Ishikawa (cell line): ENCODE results near the gene PANX2.

Experiments
- CEBPB ChIP-seq: IDR thresholded peaks from 2 replicates; pipeline ENCODE4 v1.6.1; 2012
- CREB1 ChIP-seq: IDR thresholded peaks from 2 replicates; pipeline ENCODE4 v1.6.1; 2012; ENCODE audit warnings: low read depth
- EGR1 ChIP-seq: IDR thresholded peaks from 2 replicates; pipeline ENCODE4 v1.6.1; 2012
- EP300 ChIP-seq: IDR thresholded peaks from 2 replicates; pipeline ENCODE4 v1.6.1; 2012; ENCODE audit warnings: borderline replicate concordance
- RAD21 ChIP-seq: IDR thresholded peaks from 2 replicates; pipeline ENCODE4 v1.6.1; 2012; ENCODE audit warnings: low read depth
- TAF1 ChIP-seq: IDR thresholded peaks from 2 replicates; pipeline ENCODE4 v1.6.1; 2012; ENCODE audit warnings: low read depth, mild to moderate bottlenecking
- YY1 ChIP-seq: IDR thresholded peaks from 2 replicates; pipeline ENCODE4 v1.6.1; 2012; ENCODE audit warnings: low read depth
- TF ChIP-seq, protein P1 (sequence below): IDR thresholded peaks from 2 replicates; pipeline ENCODE4 v1.6.1; 2012
- TF ChIP-seq, protein P2 (sequence below): IDR thresholded peaks from 2 replicates; pipeline ENCODE4 v1.6.1; 2012; ENCODE audit warnings: low read depth, mild to moderate bottlenecking

DNA sequence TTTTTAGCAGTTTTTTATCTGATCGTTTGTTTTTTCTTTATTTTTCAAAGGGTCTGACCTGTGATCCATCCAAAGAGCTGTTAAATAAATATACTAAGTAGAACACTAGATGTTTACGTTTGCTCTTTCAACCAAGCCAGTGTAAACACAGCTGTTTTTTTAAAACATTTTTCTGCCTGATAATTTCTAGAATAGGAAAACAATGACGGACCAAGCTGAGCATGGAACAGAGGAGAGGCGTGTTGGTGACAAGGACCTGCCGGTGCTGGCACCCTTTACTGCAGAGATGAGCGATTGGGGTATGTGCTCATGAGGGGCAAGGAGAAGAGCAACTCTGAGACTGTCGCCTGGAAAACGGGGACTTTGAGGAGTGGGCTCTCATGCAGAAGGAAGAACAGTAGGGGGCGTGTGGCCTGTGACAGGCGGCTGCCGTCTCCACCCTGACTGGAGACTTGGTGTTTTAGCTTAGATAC lies 28.6 kb upstream of the PANX2 start:
- TF ChIP-seq EP300: no peak
- TF ChIP-seq, protein P1, sequence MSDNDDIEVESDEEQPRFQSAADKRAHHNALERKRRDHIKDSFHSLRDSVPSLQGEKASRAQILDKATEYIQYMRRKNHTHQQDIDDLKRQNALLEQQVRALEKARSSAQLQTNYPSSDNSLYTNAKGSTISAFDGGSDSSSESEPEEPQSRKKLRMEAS: no peak
- TF ChIP-seq, protein P2, sequence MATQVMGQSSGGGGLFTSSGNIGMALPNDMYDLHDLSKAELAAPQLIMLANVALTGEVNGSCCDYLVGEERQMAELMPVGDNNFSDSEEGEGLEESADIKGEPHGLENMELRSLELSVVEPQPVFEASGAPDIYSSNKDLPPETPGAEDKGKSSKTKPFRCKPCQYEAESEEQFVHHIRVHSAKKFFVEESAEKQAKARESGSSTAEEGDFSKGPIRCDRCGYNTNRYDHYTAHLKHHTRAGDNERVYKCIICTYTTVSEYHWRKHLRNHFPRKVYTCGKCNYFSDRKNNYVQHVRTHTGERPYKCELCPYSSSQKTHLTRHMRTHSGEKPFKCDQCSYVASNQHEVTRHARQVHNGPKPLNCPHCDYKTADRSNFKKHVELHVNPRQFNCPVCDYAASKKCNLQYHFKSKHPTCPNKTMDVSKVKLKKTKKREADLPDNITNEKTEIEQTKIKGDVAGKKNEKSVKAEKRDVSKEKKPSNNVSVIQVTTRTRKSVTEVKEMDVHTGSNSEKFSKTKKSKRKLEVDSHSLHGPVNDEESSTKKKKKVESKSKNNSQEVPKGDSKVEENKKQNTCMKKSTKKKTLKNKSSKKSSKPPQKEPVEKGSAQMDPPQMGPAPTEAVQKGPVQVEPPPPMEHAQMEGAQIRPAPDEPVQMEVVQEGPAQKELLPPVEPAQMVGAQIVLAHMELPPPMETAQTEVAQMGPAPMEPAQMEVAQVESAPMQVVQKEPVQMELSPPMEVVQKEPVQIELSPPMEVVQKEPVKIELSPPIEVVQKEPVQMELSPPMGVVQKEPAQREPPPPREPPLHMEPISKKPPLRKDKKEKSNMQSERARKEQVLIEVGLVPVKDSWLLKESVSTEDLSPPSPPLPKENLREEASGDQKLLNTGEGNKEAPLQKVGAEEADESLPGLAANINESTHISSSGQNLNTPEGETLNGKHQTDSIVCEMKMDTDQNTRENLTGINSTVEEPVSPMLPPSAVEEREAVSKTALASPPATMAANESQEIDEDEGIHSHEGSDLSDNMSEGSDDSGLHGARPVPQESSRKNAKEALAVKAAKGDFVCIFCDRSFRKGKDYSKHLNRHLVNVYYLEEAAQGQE: no peak
- TF ChIP-seq EGR1: no peak
- TF ChIP-seq YY1: no peak
- no peak for TF ChIP-seq TAF1
- TF ChIP-seq CREB1: no peak
- TF ChIP-seq CEBPB: no peak
- no peak for TF ChIP-seq RAD21
